A549 (cell line): ENCODE measurements around the gene PWP1. TPM values are rescaled to one million over a fixed set of nuclear protein-coding genes. Genes with fewer than 3 reads are reported as not detected.

Experiments used
- ATAC-seq, 2 experiments: fragments of 200-7000 bp in 1 of 2; fragments of >200 bp in 1 of 2; cut with Nextera tagmentation in 1 of 2; cut with Tn5 transposase in 1 of 2; 3 replicates each; pipeline versions ENCODE4 v1.8.0 to v1.9.1; 2018 to 2020; ENCODE audit warnings: mild to moderate bottlenecking in 1 of 2, moderate library complexity in 1 of 2
- CTCF ChIA-PET: fragments of 300-600 bp; sonication (Branson Sonifier 250); formaldehyde crosslinking; extraction: SDS; loops from one replicate; lab custom pipeline; 2021; ENCODE audit warnings: antibody characterized with exemption, inconsistent platforms; lab: Yijun Ruan, JAX
- POLR2A ChIA-PET: fragments of 350-600 bp; formaldehyde crosslinking; extraction: SDS; loops from one replicate; lab custom pipeline; 2021; ENCODE audit warnings: antibody characterized with exemption, inconsistent platforms; lab: Yijun Ruan, JAX
- DNase-seq, 2 experiments: peaks; one replicate each; pipeline versions ENCODE4 v3.0.0 to v3.0.0-alpha.2; 2011 to 2016; ENCODE audit warnings: low read depth in 1 of 2, low spot score in 1 of 2
- FAIRE-seq: peaks from 2 replicates; lab custom pipeline; 2011; peaks lifted over from hg19 to GRCh38; lab: Jason Lieb, UNC
- H3K27ac ChIP-seq, 2 experiments: fragments of >200 bp; sonication (Bioruptor Twin); formaldehyde crosslinking; 3 replicates each; pipeline ENCODE4 v1.5.1; 2016 to 2017
- H3K4me1 ChIP-seq: fragments of >200 bp; sonication (Bioruptor Twin); formaldehyde crosslinking; 3 replicates; pipeline ENCODE4 v1.6.1; 2016
- H3K4me2 ChIP-seq: fragments of >200 bp; sonication (Bioruptor Twin); formaldehyde crosslinking; 3 replicates; pipeline ENCODE4 v1.6.1; 2016
- H3K4me3 ChIP-seq: fragments of >200 bp; sonication (Bioruptor Twin); formaldehyde crosslinking; 3 replicates; pipeline ENCODE4 v1.5.1; 2016
- H3K9me3 ChIP-seq: fragments of >200 bp; sonication (Bioruptor Twin); formaldehyde crosslinking; 3 replicates; pipeline ENCODE4 v1.6.1; 2016
- BHLHE40 ChIP-seq: IDR thresholded peaks from 2 replicates; pipeline ENCODE4 v1.6.1; 2012; ENCODE audit warnings: low read depth, low read length, inconsistent platforms
- CBX2 ChIP-seq: fragments of 200-600 bp; sonication (generic); IDR thresholded peaks from 2 replicates; pipeline ENCODE4 v1.6.1; 2016; ENCODE audit warnings: low read depth, mild to moderate bottlenecking, borderline replicate concordance
- CBX8 ChIP-seq: fragments of 200-600 bp; sonication (generic); IDR thresholded peaks from 2 replicates; pipeline ENCODE4 v1.6.1; 2016
- CHD4 ChIP-seq: fragments of 200-600 bp; sonication (generic); IDR thresholded peaks from 2 replicates; pipeline ENCODE4 v1.6.1; 2016; ENCODE audit warnings: antibody characterized with exemption, mild to moderate bottlenecking, borderline replicate concordance
- CTCF ChIP-seq: fragments of >200 bp; sonication (Bioruptor Twin); formaldehyde crosslinking; IDR thresholded peaks from 3 replicates; pipeline ENCODE4 v1.5.1; 2016
- EHF ChIP-seq: fragments of 250-450 bp; sonication (Bioruptor Pico); IDR thresholded peaks from 2 replicates; pipeline ENCODE4 v1.5.0; 2020; ENCODE audit warnings: mild to moderate bottlenecking
- EHMT2 ChIP-seq: fragments of 200-600 bp; sonication (generic); IDR thresholded peaks from 2 replicates; pipeline ENCODE4 v1.6.1; 2016; ENCODE audit warnings: antibody characterized with exemption, low read depth, mild to moderate bottlenecking, moderate library complexity
- ELK1 ChIP-seq: fragments of 150-350 bp; IDR thresholded peaks from 2 replicates; pipeline ENCODE4 v1.6.1; 2014; ENCODE audit warnings: low read depth, mild to moderate bottlenecking, low read length
- ESRRA ChIP-seq: fragments of 150-350 bp; IDR thresholded peaks from 2 replicates; pipeline ENCODE4 v1.6.1; 2014; ENCODE audit warnings: mild to moderate bottlenecking, low read length, borderline replicate concordance
- GATA3 ChIP-seq: IDR thresholded peaks from 2 replicates; pipeline ENCODE4 v1.6.1; 2012; ENCODE audit warnings: borderline replicate concordance
- HEYL ChIP-seq: fragments of 250-450 bp; sonication (Bioruptor Pico); IDR thresholded peaks from 2 replicates; pipeline ENCODE4 v1.8.0; 2021; ENCODE audit warnings: mild to moderate bottlenecking, moderate library complexity
- HOXA7 ChIP-seq: fragments of 250-450 bp; sonication (Bioruptor Pico); IDR thresholded peaks from 2 replicates; pipeline ENCODE4 v1.5.0; 2020; ENCODE audit warnings: mild to moderate bottlenecking, moderate library complexity
- JUNB ChIP-seq: fragments of >200 bp; sonication (Bioruptor Twin); formaldehyde crosslinking; IDR thresholded peaks from 2 replicates; pipeline ENCODE4 v1.6.1; 2016
- NFE2L2 ChIP-seq: fragments of 150-350 bp; conservative IDR thresholded peaks from 2 replicates; pipeline ENCODE4 v1.6.1; 2014; ENCODE audit warnings: low read length
- NPAS2 ChIP-seq: fragments of 250-450 bp; sonication (Bioruptor Pico); IDR thresholded peaks from 2 replicates; pipeline ENCODE4 v1.8.0; 2022; ENCODE audit warnings: mild to moderate bottlenecking, moderate library complexity, borderline replicate concordance
- PHF8 ChIP-seq: fragments of 200-600 bp; sonication (generic); IDR thresholded peaks from 2 replicates; pipeline ENCODE4 v1.6.1; 2016; ENCODE audit warnings: low read depth, mild to moderate bottlenecking, antibody characterized with exemption, moderate library complexity, borderline replicate concordance
- POLR2AphosphoS2 ChIP-seq: conservative IDR thresholded peaks from 2 replicates; pipeline ENCODE4 v1.6.1; 2012; ENCODE audit warnings: low read length, improper control_type of control experiment, inconsistent platforms
- RAD21 ChIP-seq, 2 experiments: fragments of >200 bp in 1 of 2; sonication (Bioruptor Twin) in 1 of 2; formaldehyde crosslinking in 1 of 2; IDR thresholded peaks in 1 of 2; conservative IDR thresholded peaks in 1 of 2; 2 replicates in 1 of 2; 3 replicates in 1 of 2; pipeline ENCODE4 v1.6.1; 2012 to 2018; ENCODE audit warnings: inconsistent platforms in 1 of 2
- RFX5 ChIP-seq: fragments of 450-650 bp; IDR thresholded peaks from 2 replicates; pipeline ENCODE4 v1.7.1; 2014; ENCODE audit warnings: antibody characterized with exemption, mild to moderate bottlenecking, moderate library complexity
- SMC3 ChIP-seq: fragments of >200 bp; sonication (Bioruptor Twin); formaldehyde crosslinking; IDR thresholded peaks from 3 replicates; pipeline ENCODE4 v1.6.1; 2018; ENCODE audit warnings: inconsistent platforms
- TFCP2L1 ChIP-seq: fragments of 250-450 bp; sonication (Bioruptor Pico); IDR thresholded peaks from 2 replicates; pipeline ENCODE4 v1.5.0; 2021; ENCODE audit warnings: mild to moderate bottlenecking
- ZC3H11A ChIP-seq: fragments of 450-650 bp; IDR thresholded peaks from 2 replicates; pipeline ENCODE4 v1.6.1; 2014; ENCODE audit warnings: antibody characterized with exemption, mild to moderate bottlenecking
- ZNF302 ChIP-seq: fragments of 250-450 bp; sonication (Bioruptor Pico); IDR thresholded peaks from 2 replicates; pipeline ENCODE4 v1.9.0; 2021; ENCODE audit warnings: inconsistent platforms, mild to moderate bottlenecking, moderate library complexity
- WGBS: methylation state at CpG from one replicate; pipeline ENCODE4 v1.1.6; 2017; ENCODE audit errors: missing lambda C conversion rate; 5-methylcytosine and 5-hydroxymethylcytosine counted together
- polyA plus RNA-seq, 4 experiments: library from polyadenylated mRNA; depleted of rRNA in 3 of 4; stranded (reverse); fragments of >200 nt; fragmentation: RNase III in 1 of 4; extraction: RNeasy Plus Mini Kit Qiagen cat#74134 plus additional on column Dnase treatment in 1 of 4; gene quantifications; 2 replicates in 3 of 4; 3 replicates in 1 of 4; pipeline ENCODE4 v1.2.3, GENCODE V29; 2011 to 2017
- TF ChIP-seq, protein P1 (sequence below): IDR thresholded peaks from 2 replicates; pipeline ENCODE4 v1.6.1; 2012

Gene PWP1
- polyA plus RNA-seq, 2 of the 4 experiments (the other 2 are of a cell fraction), result 132 to 191 TPM

DNA sequence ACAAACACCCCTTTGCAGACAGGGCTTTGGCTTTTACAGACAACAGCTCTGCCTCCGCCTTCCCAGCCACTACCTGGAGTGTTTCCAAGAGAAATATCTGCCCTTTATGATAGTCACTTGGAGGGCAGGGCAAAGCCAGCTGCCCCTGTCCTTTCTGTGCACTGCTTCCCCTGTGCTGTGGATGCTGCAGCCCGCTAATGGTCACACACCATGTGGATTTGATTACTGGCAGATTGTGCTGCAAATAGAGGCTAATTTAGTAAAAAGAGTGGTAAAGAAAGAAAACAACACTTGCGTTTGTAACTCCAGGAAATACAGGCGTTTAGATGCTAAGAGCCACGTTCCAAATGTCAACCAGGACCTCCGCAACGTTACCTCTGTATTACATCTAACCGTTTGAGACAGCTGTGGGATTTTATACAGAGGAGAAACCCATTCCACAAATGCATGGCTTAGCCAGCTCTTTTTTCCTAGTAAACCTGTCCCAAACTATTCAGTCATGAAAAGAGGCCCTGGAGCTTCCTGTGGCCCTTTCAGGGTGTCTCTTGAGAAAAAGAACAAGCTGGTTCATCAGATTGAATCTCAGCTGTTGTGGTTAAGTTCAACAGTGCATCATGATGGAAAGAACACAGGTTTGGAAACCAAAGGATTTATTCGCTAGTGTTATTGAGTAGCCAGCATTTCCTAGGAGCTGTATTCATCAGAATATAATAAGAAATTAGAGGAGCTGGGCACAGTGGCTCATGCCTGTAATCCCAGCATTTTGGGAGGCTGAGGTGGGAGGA is 30.1 kb upstream of the PWP1 start:
- H3K4me2 ChIP-seq, result no peak overlapping the region
- H3K4me3 ChIP-seq, result no peak overlapping the region
- ATAC-seq, result no peak
- POLR2A ChIA-PET, result no interaction called here
- DNase-seq, result no peak
- TF ChIP-seq JUNB (no peak), CBX8 (no peak), ZC3H11A (no peak), CHD4 (no peak), RFX5 (no peak), HOXA7 (CRISPR knock-in tag) (no peak), RAD21 (conservative IDR thresholded peaks at IDR 0.05 in 1 of 2, IDR thresholded peaks at IDR 0.05 in 1 of 2) (no peak), ELK1 (no peak)
- TF ChIP-seq, all 56 proteins: peak for 0
- Histone ChIP-seq H3K4me1 (no peaks in the 10 kb centered on the region), H3K9me3 (no peaks in the 10 kb centered on the region), H3K27ac (no peak overlapping the region)
- no peak for FAIRE-seq
- CTCF ChIA-PET, result interaction anchor here (0.9 to 1.4 kb wide), 2 partner anchors 15 to 21 kb away, joined by 3 to 6 read pairs; no protein-coding TSS in a partner anchor
- WGBS, result 87% methylated on average over 9 of the region's 9 CpGs

DNA sequence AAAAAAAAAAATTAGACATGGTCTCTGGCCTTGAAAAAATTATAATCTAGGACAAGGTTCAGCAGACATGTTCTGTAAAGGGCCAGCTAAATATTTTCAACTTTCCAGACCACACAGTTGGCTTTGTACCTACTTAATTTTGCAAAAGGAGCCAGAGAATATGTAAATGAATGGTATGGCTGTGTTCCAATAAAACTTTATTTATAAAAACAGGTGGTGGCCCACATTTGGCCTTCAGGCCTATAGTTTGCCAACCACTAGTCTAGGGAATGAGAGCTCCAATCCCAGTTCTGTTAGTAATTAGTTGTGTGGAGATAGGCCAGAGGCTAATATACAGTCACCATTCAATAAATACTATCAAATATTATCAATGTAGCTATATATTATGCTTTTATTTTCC is 29.3 kb upstream of the PWP1 start:
- Histone ChIP-seq H3K4me3 (no peak overlapping the region), H3K27ac (no peak overlapping the region), H3K4me2 (no peak overlapping the region), H3K9me3 (no peaks in the 10 kb centered on the region), H3K4me1 (no peaks in the 10 kb centered on the region)
- DNase-seq (no peak), FAIRE-seq (no peak)
- CTCF ChIA-PET, result interaction anchor here (0.6 to 2.2 kb wide), 5 partner anchors 16 to 1064 kb away, joined by 3 to 6 read pairs (median 5); no protein-coding TSS in a partner anchor
- TF ChIP-seq EHF (CRISPR knock-in tag), result no peak
- TF ChIP-seq NFE2L2, result no peak
- TF ChIP-seq GATA3, result no peak
- TF ChIP-seq, all 56 proteins: peak for 0
- ATAC-seq, result no peak
- POLR2A ChIA-PET, result no interaction called here

GRCh38 chr12:107657133-107657532 is 28.5 kb upstream of the PWP1 start:
- Histone ChIP-seq H3K4me2 (no peak overlapping the region), H3K27ac (no peak overlapping the region), H3K4me3 (no peak overlapping the region), H3K4me1 (no peaks in the 10 kb centered on the region), H3K9me3 (no peaks in the 10 kb centered on the region)
- TF ChIP-seq SMC3, result no peak
- no peak for TF ChIP-seq CTCF
- TF ChIP-seq, protein P1, sequence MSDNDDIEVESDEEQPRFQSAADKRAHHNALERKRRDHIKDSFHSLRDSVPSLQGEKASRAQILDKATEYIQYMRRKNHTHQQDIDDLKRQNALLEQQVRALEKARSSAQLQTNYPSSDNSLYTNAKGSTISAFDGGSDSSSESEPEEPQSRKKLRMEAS, result no peak
- no peak for TF ChIP-seq ELK1
- TF ChIP-seq GATA3, result no peak
- no peak for TF ChIP-seq ESRRA
- TF ChIP-seq EHMT2, result no peak
- TF ChIP-seq POLR2AphosphoS2, result no peak
- no peak for TF ChIP-seq BHLHE40
- no peak for TF ChIP-seq HEYL
- TF ChIP-seq ZNF302 (CRISPR knock-in tag), result no peak
- TF ChIP-seq CBX2, result no peak
- no peak for TF ChIP-seq TFCP2L1 (CRISPR knock-in tag)
- no peak for TF ChIP-seq NFE2L2
- TF ChIP-seq NPAS2, result no peak
- TF ChIP-seq PHF8, result no peak
- POLR2A ChIA-PET, result no interaction called here
- CTCF ChIA-PET, result interaction anchor here (0.9 to 2.2 kb wide), 2 partner anchors 46 to 254 kb away, joined by 5 read pairs; no protein-coding TSS in a partner anchor
- DNase-seq (no peak), FAIRE-seq (no peak), ATAC-seq (no peak)
- 91% methylated on average over 4 of the region's 4 CpGs for WGBS
